Measurements from ENCODE around the gene PTPRF.
"Not testable (repeated sequence)": the region's sequence is repeated elsewhere in the genome, so short reads cannot be mapped to it uniquely, and the experiment has no call there.

PTPRF gene

DNA sequence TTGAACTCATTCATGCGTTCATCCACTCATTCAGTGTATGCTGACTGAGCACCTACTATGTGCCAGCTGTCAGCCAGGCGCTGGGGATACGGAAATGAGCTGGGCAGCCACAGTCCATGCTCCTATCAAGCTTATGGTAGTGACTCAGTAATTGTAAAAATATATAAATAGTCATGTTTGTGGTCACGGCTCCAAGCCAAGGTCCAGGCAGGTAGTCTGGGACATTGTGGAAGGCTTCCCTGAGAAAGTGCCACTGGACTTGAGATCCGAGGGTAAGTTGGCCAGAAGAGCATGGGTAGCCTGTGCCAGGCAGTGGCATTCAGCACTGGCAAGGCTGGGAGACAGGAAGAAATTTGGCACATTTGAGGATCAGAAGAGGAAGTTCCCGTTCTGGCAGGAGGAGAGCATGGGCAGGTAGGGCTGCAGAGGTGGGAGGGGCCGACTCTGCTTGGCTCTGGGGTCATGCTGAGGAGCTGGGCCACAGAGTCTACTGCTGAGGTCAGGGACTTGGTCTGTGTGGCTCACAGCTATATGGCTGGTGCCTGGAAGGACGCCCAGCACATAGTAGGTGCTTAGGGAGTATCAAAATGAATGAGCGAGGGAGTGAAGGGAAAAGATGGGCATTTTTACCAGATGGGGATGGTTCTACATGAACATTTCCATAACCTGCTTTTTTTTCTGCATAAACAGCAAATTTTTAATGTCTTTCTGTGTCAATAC, 6.9 kb downstream of the PTPRF start:
- DNase-seq (ENCODE audit: low spot score) = no peak
- FAIRE-seq = no peak

DNA sequence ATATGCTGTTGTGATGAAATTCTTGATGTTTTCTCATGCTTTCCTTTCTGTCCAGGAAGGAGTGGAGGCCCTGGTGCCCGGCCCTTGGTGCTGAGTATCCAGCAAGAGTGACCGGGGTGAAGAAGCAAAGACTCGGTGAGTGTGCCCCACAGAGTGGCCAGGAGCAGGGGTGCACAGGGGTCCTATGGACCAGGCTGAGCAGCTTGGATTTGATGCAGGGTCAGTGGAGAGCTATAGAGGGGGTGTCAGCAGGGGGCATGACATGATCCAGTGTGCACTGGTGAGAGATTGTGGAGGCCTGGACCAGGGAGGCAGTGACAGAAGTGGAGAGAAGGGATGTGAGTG, 7.4 kb downstream of the PTPRF start:
- FAIRE-seq (no peak), DNase-seq (ENCODE audit: low spot score) (no peak)

DNA sequence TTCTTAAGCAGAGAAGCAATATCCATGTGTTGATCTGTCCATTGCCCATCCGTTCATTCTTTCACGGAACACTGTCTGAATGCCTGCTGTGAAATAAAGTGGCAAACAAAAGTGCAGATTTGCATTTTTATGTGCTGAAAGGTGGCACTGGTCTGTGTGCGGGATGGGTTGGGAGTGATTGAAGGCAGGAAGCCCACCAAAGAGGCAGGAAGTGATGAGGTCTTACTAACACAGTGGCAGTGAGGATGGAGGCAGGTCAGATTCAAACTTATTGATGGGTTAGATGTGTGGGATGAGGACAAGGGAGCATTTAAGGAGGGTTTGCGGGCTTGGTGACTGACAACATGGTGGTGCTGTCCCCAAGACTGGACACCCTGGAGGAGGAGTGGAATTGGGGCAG, 8.3 kb downstream of the PTPRF start:
- FAIRE-seq (no peak), DNase-seq (ENCODE audit: low spot score) (no peak)

DNA sequence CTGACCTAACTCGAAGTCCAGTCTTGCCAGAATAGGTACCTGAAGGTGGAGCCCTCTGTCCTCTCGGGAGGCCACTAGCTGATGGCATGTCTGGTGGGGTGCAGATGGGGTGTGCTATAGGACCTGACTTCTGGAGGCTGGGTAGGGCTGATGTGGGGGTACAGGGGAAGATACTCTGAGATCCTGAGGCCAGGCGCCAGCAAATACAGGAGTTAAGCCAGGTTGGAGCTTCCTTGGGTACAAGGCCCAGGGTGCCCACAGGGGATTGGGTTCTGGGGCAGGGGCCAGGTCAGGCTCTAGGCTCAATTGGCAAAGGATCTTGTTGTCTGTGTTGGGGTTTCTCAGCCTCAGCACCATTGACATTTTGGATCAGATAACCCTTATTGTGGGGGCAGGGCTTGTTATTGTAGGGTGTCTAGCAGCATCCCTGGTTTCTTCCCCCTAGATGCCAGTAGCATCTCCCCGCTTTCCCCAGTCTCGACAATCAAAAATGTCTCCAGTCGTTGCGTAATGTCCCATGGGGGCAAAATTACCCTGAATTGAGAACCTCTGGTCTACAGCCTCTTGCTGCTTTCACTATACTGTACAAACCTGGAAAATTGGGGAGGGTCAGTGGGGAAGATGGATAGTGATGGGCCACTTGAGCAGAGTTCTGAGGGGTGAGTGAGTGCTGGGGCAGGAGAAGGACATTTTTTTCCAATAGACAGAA, 9.2 kb downstream of the PTPRF start:
- FAIRE-seq = peak; percentile 5
- no peak for DNase-seq (ENCODE audit: low spot score)

DNA sequence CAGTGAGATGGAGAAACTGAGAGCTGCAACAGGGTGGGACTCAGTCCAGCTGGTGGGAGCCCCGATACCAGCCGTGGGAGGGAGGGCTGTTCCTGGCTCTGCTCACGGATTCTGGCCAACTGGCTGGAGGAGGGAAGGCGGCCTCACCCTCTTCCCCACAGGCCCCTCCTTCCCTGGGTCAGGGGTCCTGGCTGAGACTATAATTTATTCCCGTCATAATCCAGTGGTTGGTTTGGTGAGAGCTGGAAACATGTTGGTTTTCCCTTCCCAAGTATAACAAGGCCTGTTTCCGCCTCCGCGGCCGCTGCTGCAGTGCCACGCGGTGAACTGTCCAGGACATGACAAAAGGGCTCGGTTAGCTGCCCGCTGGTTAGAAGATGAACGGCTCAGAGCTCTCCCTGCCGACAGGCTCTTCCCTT, 10.0 kb downstream of the PTPRF start:
- no peak for DNase-seq (ENCODE audit: low spot score)
- FAIRE-seq = no peak

DNA sequence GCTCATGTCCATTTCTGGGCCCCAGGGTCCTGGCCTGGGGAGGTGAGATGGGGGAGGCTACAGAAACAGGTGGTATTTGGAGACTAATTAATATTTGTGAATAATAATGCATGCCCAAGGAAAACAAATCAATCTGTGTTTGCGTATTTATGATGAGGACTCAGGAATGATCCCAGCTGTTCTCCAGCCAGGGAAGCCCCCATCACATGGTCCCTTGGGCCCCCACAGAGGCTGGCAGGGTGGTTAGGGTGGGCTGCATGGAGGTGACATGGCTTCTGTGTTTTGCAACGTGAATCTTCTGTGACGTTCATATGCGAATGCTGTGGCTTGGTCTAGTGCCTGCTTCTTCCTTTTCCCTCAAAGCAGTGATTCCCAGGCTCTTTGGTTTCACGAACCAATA, 10.5 kb downstream of the PTPRF start:
- DNase-seq (ENCODE audit: low spot score) = no peak
- FAIRE-seq = no peak

DNA sequence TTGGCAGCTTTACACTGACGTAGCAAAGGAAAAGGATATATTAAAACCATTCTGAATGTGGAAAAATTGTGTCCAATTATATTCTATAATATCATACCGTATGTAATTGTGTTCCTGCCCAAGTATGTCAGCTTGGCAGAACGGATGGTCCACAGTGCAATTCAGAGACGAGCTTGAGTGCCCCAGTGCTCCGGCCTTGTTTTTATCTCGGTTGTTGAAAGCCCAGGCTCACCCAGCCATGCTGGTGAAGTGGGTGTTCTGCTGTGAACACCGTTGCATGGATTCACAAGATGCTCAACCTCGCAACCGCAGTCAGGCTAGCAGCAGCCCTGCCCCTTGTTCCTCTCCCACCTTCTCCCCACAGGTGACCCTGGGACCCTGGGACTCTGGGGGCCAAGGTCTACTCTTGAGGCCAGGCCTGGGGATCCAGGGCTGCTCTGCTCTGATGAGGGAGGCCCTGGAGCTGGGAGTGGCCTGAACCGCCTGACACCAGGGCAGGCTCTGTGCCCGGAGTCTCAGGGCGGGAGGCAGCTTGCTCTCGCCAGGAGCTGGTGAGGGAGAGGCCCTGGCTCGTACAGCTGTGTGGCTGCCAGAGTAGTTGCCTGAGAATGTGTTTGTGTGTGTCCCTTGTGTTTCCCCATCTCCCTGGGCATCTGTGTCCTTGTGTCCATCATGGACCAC, 11.2 kb downstream of the PTPRF start:
- FAIRE-seq (no peak), DNase-seq (ENCODE audit: low spot score) (no peak)

DNA sequence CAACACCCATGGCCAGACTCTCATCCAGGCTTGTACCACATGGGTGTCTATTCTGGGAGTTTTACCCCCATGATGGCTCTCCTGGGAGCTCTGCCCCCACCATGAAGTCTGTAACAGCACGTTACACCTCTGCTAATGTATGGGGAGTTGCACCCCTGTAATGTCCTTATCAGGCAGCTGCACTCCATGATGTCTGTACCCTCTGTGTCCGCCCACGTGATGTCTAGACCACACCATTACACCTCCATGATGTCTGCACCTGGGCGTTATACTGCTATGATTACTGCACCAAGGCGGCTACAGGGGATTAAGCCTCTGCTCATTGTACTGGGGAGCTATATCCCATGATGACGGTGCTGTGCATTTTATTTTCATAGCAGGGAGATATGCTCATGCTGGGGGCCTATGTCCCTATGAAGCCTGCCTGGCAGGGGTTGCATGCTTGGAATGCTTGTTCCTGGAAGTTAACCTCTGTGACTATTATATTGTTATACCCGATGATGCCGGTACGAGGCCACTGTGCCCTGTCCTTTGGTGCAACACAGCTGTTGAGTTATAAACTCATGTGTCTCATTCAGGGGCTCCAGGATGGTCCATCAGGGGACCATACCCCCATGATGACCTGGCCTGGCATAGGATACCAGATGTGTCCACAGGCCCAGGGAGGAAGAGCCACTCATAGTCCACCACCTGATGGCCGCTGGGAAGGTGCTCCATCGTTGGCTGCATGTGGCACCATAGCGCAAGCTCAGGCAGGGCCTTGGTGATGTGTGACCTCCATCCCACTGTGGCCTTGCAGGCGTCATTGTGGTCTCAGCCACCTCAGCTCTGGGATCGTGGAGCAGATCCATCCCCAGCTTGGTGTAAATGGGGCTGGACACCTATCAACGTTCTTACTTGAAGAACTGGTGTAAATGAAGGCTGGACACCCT, 12.1 kb downstream of the PTPRF start:
- FAIRE-seq = no peak

DNA sequence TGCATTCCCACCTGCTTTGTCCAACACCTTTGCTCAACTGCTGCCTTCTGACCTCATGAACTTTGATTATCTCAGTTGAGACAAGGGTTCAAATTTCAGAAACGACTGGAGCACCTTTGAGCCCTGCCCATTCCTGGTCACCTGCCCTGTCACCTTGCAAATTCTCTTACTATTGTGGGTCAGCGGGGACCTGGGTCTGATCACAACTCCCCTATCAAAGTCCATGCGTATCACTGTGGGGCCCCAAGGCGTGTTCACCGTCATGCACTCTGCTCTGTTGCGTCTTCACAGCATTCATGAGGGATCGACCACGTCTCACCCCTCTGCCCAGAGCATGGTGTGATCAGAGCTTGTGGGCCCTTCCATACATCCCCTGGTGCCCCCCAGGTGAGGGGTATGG, 12.9 kb downstream of the PTPRF start:
- FAIRE-seq (no peak), DNase-seq (ENCODE audit: low spot score) (no peak)

More for the DNA sequence above, 12.1 kb downstream of the PTPRF start:
- no peak for DNase-seq (ENCODE audit: low spot score)

DNA sequence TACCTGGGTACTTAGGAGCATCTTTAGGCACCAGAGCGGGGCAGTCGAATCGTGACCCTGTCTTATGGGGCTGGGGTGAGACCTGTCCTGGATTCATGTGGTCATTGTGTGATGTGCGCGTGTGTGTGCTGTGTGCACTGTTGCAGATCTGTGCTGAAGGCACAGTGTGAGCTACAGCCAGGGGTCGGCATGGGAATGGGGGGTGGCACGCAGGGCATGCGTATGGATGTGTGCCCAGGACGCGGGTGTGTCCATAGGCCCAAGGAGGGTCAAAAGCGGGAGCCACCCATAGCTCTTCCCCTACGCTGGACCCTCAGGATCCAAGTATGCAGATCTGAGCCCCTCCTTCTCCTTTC, 14.6 kb downstream of the PTPRF start:
- no peak for DNase-seq (ENCODE audit: low spot score)
- peak; percentile 20 for FAIRE-seq

DNA sequence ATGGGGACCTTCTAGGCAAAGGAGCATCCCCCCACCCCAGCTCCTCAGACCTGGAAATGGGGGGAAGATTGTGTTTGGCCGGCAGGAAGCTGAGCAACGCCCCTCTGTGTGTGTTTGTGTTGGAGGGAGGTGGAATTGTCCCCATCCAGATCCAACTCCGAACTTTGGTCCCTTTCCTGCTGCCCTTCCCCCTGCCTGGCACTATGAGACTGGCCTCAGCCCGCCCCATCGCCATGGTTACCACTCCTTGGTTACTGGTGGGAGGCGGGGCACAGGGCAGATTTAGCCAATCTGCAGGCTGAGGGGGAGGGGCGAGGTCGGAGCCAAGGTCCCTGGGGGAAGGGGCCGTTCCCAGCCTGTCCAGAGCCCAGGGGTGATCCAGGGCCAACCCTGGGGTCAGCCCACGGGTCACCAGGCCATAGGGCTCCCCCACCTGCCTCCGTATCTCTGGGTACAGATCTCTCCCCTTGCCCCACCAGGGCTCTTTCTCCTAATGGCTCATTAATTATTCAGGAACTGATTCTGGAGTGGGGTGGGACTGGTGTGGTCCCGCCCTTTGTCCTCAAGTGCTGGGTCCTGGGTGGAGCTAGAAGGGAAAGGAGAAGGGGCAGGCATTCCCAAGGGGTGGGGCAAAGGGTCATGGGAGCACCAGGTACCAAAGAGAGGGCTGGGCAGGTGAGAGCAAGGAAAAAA, 15.2 kb downstream of the PTPRF start:
- DNase-seq (ENCODE audit: low spot score) = peak; percentile 76
- FAIRE-seq = peak; percentile 76

DNA sequence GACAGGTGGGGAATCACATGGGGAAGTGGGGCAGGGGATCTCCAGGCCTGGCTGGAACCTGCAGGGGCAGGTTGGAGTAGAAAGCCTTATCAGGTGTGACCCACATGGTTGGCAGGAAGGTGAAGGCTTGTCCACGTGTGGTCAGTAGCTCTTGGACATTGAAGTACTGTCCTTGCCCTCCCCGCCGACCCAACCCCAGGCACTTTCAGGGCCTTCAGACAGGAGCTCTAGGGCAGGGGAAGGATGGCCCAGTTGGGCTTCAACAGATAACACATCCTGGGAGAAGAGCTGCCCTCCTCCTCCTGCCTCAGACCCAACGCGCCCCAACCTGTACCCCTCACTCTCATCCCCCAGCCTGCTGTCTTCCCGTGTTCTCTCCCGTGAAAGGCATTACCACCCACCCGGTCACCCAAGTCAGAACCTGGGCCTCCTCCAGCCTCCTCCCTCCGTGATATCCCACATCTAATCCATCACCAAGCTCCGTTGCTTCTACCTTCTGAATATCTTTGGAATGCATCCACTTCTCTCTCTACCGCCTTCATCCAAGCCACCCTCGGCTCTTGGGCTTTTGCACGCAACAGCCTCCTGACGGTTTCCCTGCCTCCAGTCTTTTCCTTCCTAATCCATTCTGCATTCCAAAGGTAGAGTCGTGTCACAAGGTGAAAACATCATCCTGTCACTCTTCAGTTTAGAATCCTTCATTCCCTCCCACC, 15.9 kb downstream of the PTPRF start:
- DNase-seq (ENCODE audit: low spot score) (no peak), FAIRE-seq (peak; percentile 17)

DNA sequence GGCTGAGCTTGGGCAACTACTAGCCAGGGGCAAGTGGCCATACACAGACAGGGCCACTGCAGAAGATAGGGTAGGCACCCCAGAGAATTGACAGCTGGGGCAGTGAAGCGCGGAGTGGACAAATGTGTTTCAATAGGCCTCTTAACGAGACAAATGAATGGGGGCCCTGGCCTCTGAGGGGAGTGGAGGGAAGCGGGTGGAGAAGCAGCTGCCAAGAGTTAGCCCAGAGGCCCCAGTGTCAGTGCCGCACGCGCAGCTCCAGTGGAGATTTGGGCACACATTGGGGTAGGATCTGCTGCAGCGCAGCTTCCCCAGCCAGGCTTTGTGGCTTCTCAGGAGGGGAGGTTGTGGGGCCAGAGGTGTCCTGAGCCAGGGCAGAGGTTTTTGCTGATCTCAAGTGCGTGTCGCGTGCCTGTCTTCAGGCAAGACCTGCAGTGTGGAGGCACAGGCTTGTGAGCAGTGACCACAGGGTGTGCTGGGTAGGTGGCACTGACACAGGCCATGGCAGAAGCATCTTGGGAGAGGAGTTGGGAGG, 16.9 kb downstream of the PTPRF start:
- DNase-seq (ENCODE audit: low spot score) (no peak), FAIRE-seq (peak; percentile 5)

DNA sequence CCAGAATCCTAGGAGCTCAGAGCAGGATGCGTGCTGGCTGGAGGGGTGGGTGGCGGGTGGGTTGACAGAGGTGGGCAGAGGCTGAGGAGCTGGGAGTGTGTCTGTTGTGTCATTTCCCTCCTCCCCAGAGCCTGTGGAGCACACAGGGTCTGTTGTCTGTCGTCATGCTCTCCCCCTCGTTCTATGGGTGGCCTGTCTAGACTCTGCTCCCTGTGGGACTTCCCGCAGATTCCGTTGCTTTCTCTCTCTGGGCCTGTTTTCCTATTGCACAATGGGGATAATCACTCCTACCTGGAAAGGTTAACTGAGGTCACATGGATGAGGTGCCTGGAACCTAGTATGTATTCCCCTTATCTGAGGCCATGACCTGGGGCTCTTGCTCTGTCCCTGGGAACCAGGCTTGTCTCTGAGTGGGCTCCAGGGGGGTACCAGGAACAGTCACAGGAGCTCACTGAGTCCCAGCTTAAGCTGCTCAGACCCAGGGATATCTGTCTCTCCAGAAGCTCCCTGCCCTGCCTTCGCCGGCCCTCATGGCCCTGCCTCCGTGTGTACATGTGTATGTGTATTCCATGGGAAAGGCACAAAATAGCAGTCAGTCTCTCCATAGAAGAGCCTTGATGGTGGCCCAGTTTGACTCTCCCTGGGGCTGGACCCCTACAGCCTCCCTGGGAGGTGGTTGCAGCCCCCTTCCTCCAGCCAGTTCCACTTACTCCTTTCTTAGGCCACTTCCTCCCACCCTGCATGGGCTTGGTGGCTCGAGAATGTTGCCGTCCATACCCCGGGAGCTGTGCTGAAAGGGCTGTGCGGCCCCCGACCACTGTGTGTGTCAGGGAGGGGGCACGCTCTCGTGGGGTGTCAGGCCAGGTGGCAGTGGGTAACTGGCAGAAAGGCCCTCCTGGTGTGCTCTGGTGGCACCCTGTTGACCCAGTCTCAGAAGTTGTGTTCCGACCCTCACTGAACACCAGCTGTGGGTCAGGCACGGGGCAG, 17.9 kb downstream of the PTPRF start:
- FAIRE-seq (no peak), DNase-seq (ENCODE audit: low spot score) (no peak)

DNA sequence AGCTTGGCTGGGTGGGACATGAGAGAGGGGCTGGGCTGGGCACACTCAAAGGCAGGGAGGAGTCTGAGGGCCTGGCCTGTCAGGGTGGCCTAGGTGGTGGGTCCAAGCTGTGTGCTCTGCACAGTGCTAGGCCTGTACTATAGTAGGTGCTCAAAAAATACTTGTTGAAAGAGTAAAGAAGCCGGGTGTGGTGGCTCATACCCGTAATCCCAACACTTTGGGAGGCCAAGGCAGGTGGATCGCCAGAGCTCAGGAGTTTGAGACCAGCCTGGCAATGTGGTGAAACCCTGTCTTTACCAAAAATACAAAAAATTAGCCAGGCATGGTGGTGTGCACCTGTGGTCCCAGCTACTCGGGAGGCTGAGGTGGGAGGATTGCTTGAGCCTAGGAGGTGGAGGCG, 18.7 kb downstream of the PTPRF start:
- not testable (repeated sequence) for FAIRE-seq; DNase-seq (ENCODE audit: low spot score)

DNA sequence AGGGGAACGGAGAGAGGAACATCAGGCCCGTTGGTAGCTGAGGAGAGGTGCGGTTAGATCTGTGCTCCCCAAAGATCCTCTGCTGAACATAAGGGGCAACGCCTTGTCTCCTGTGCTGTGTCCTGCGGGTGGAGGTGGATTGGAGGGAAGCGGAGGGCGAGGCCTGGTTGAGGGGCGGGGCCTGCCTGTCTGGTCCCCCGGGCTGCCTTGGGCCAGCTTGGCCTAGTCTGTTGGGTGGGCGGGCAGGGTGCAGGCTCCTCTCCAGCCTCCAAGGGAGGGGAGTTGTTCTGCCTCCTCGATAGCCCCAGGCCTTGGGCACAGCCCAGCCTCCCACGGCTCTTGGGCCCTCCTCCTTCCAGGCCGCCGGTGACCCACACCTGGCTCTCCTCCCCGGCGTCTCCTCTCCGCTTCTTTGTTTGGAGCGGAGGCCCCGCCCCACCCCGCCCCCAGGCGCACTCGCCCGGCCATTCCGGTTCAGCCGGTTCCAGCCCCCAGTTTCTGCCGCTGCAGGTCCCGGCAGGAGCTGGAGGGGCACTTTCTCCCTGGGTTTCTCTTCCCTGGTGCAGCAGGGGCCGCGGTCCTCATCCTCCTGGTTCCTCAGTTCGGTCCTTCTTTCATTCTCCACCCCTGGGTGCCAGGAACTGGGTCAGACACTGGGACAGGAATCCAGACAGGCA, 19.4 kb downstream of the PTPRF start:
- no peak for FAIRE-seq
- no peak for DNase-seq (ENCODE audit: low spot score)

DNA sequence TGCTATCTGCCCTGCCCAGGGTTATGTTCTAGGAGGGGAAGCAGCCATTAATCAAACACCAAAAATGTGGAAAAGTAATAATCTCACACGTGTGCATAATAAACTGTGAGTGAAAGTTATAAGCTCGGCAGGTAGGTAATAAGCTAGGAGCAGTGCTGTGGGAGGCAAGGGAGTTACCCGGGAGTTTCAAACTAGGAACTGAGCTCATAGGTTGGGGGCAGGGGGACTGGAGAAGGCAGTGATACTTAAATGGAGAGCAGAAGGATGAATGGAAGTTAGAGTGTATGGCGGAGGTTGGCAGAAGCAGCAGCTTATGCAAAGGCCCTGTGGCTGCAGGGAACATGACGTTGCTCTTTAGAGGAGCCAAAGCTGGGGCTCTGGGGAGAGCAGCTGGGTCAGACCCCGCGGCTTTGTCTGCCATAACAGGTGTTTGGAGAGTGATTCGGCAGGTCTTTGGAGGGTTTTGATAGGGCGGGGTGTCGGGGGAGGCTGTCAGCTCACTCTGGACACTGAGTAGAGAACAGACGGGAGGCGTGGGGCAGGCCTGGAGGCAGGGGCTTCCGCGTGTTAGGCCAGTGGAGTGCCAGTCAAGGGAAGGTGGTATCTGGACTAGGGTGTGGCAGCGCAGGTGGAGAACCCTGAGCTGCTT, 20.0 kb downstream of the PTPRF start:
- no peak for FAIRE-seq

DNA sequence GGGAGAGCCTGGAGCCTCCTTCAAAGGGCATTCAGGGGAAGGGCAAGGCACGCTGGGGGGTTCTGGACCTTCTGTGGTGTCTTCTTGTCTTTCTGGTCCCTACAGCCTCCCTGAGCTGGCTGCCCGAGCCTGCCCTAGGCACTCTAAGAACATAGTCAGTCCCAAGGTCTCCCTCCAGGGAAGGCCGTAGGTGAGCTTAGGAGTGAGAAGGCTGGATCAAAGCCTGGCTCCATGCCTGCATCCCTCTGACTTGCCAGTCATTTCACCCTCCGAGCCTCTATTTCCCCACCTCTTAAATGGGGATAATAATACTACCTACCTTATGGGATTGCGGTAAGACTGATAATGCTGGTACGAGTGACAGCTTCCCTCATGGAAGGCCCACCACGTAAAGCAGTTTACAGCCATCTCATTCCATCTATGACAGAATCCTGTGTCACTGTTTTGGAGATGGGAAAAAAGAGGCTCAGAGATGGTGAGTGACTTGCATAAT, 20.8 kb downstream of the PTPRF start:
- DNase-seq (ENCODE audit: low spot score) (no peak), FAIRE-seq (no peak)

More for the DNA sequence above, 20.0 kb downstream of the PTPRF start:
- no peak for DNase-seq (ENCODE audit: low spot score)

All from urothelium cell line (cell line).